Sigmoid colon (tissue), 7 donors: Measurements from ENCODE around the gene WFS1. TPM values are rescaled to one million over a fixed set of nuclear protein-coding genes. Genes with fewer than 3 reads are reported as not detected.
A peak's percentile ranks its signal among the peaks of the same experiment; 100 is the strongest.

Experiments
- DNase-seq: peaks from one replicate; pipeline ENCODE4 v3.0.0-alpha.2; 2019
- H3K27ac ChIP-seq, 4 donors: fragments of 200-600 bp; sonication (generic); one replicate each; pipeline ENCODE4 v1.5.1; 2016 to 2019; ENCODE audit warnings: mild to moderate bottlenecking in 1 of 4
- H3K27me3 ChIP-seq, 3 donors: fragments of 200-600 bp; sonication (generic); one replicate each; pipeline ENCODE4 v1.5.1; 2019; ENCODE audit warnings: mild to moderate bottlenecking in 1 of 3
- H3K36me3 ChIP-seq, 4 donors: fragments of 200-600 bp; sonication (generic); one replicate each; pipeline ENCODE4 v1.5.1; 2016 to 2019
- H3K4me1 ChIP-seq, 4 donors: fragments of 200-600 bp; sonication (generic); one replicate each; pipeline ENCODE4 v1.5.1; 2017 to 2019
- H3K4me3 ChIP-seq, 4 donors: fragments of 200-600 bp; sonication (generic); one replicate each; pipeline ENCODE4 v1.5.1; 2017 to 2019; ENCODE audit warnings: mild to moderate bottlenecking in 2 of 4, moderate library complexity in 1 of 4
- H3K9me3 ChIP-seq, 4 donors: fragments of 200-600 bp in 3 of 4; sonication (generic) in 3 of 4; one replicate each; pipeline versions ENCODE4 v1.5.1 to v1.6.1; 2013 to 2019
- EP300 ChIP-seq, 4 donors: sonication (generic); formaldehyde crosslinking; IDR thresholded peaks; one replicate each; pipeline ENCODE4 v1.6.1; 2017; ENCODE audit warnings: antibody characterized with exemption in 4 of 4
- POLR2A ChIP-seq, 2 donors: fragments of 450-650 bp; IDR thresholded peaks; one replicate each; pipeline ENCODE4 v1.6.1; 2016; ENCODE audit warnings: antibody characterized with exemption in 2 of 2, mild to moderate bottlenecking in 2 of 2, moderate library complexity in 2 of 2
- POLR2AphosphoS5 ChIP-seq, 4 donors: sonication (generic); formaldehyde crosslinking; IDR thresholded peaks; one replicate each; pipeline ENCODE4 v1.6.1; 2017; ENCODE audit warnings: antibody characterized with exemption in 4 of 4
- WGBS, 2 donors: extraction: QIAGEN DNeasy Blood & Tissue Kit; methylation state at CpG; one replicate each; pipeline ENCODE4 v1.1.7; 2013; 5-methylcytosine and 5-hydroxymethylcytosine counted together
- intact Hi-C: fragments of 100-400 bp; cut with DNase I; formaldehyde crosslinking; loops from one replicate; pipeline ENCODE4 v1.15.1; 2023
- polyA plus RNA-seq, 3 donors: library from polyadenylated mRNA; stranded (reverse); fragments of 200-250 nt; gene quantifications; one replicate each; pipeline ENCODE4 v1.2.3, GENCODE V29; 2013
- total RNA-seq, 4 donors: library from RNA; depleted of rRNA; stranded (reverse); fragments of >200 nt; gene quantifications; one replicate each; pipeline ENCODE4 v1.1.0, GENCODE V29; 2016
- TF ChIP-seq, protein P1 (sequence below), 4 experiments: fragments of 450-650 bp in 3 of 4; fragments of 200-600 bp in 1 of 4; IDR thresholded peaks; one replicate each; pipeline ENCODE4 v1.5.1; 2016 to 2019; ENCODE audit warnings: antibody characterized with exemption in 4 of 4, mild to moderate bottlenecking in 3 of 4, moderate library complexity in 2 of 4
- donor health status: healthy with polysubstance abuse.
- donor health status: Bipolar disorder and iron deficiency.
- donor health status: healthy.

Gene WFS1
- total and polyA plus RNA-seq, 7 donors, result 1.4 to 69.0 (median 34.6) TPM

DNA sequence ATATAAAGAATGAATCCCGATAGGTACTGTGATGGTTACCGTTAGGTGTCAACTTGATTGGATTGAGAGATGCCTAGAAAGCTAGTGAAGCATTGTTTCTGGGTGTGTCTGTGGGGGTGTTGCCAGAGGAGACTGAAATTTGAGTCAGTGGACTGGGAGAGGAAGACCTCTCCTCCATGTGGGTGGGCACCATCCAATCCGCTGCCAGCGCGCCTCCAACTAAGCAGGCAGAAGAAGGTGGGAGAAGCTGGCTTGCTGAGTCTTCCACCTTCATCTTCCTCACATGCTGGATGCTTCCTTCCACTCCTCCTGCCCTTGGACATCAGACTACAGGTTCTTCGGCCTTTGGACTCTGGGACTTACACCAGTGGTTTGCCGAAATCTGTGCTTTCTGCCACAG, 40.1 kb downstream of the WFS1 start:
- 77 to 87% methylated on average over 7 of the region's 7 CpGs for WGBS, 2 donors
- intact Hi-C loops, result loop anchor here (5.0 kb wide), 1 partner anchor 42 kb away; the partner anchor contains the start of gene WFS1
- peak overlapping the region in 3 of 4 donors; percentile 38 to 60 (median 58) for H3K4me3 ChIP-seq

GRCh38 chr4:6313216-6313615, 43.6 kb downstream of the WFS1 start:
- no peak overlapping the region for H3K27ac ChIP-seq
- WGBS, 2 donors, result 72 to 85% methylated on average over 6 of the region's 6 CpGs

More for the DNA sequence above, 40.1 kb downstream of the WFS1 start:
- peaks cover 0 to 13% (median 12%) of the 10 kb centered on the region in 4 donors for H3K4me1 ChIP-seq
- H3K9me3 ChIP-seq, result no peaks in the 10 kb centered on the region
- peaks cover 0 to 2% (median 0%) of the 10 kb centered on the region in 4 donors for H3K36me3 ChIP-seq
- TF ChIP-seq POLR2AphosphoS5 (IDR thresholded peaks at IDR 0.05) (no peak), POLR2A (IDR thresholded peaks at IDR 0.05) (no peak), EP300 (IDR thresholded peaks at IDR 0.05) (no peak)
- TF ChIP-seq, protein P1, sequence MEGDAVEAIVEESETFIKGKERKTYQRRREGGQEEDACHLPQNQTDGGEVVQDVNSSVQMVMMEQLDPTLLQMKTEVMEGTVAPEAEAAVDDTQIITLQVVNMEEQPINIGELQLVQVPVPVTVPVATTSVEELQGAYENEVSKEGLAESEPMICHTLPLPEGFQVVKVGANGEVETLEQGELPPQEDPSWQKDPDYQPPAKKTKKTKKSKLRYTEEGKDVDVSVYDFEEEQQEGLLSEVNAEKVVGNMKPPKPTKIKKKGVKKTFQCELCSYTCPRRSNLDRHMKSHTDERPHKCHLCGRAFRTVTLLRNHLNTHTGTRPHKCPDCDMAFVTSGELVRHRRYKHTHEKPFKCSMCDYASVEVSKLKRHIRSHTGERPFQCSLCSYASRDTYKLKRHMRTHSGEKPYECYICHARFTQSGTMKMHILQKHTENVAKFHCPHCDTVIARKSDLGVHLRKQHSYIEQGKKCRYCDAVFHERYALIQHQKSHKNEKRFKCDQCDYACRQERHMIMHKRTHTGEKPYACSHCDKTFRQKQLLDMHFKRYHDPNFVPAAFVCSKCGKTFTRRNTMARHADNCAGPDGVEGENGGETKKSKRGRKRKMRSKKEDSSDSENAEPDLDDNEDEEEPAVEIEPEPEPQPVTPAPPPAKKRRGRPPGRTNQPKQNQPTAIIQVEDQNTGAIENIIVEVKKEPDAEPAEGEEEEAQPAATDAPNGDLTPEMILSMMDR (IDR thresholded peaks at IDR 0.05), result no peak
- no peak overlapping the region for H3K27ac ChIP-seq
- DNase-seq, result no peak
- H3K27me3 ChIP-seq, result no peaks in the 10 kb centered on the region

DNA sequence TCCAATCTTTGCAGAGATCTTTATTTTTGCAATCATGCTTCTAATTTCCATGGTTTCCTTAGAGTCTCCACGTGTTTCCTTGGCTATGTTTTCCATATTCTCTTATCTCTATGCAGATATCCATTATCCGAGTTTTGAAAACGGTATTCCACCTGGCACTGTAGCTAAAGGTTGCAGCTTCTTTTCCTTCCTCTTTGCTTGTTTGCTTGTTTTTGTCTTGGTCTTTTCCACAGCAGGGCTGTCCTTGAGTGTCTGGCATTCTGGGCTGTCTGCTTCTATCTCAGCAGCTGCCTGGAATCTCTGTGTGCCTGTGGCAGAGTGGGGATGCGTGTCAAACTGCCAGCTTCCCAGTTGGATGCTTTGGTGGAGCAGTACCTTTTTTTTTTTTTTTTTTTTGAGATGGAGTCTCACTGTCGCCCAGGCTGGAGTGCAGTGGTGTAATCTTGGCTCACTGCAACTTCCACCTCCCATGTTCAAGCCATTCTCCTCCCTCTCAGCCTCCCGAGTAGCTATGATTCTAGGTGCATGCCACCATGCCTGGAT, 46.9 kb downstream of the WFS1 start:
- Histone ChIP-seq H3K36me3 (no peaks in the 10 kb centered on the region), H3K9me3 (no peaks in the 10 kb centered on the region), H3K27me3 (no peaks in the 10 kb centered on the region), H3K27ac (no peak overlapping the region), H3K4me3 (no peak overlapping the region), H3K4me1 (no peaks in the 10 kb centered on the region)
- TF ChIP-seq, protein P1 (IDR thresholded peaks at IDR 0.05), result no peak
- no peak for TF ChIP-seq POLR2AphosphoS5 (IDR thresholded peaks at IDR 0.05)
- no peak for TF ChIP-seq POLR2A (IDR thresholded peaks at IDR 0.05)
- no peak for TF ChIP-seq EP300 (IDR thresholded peaks at IDR 0.05)
- intact Hi-C loops, result no loop called here
- no peak for DNase-seq
- WGBS, 2 donors, result 51 to 66% methylated on average over 6 of the region's 6 CpGs

More at GRCh38 chr4:6313216-6313615, 43.6 kb downstream of the WFS1 start:
- Histone ChIP-seq H3K4me3 (no peak overlapping the region), H3K9me3 (no peaks in the 10 kb centered on the region), H3K36me3 (no peaks in the 10 kb centered on the region), H3K4me1 (peaks cover 0 to 13% (median 12%) of the 10 kb centered on the region in 4 donors), H3K27me3 (no peaks in the 10 kb centered on the region)
- no peak for TF ChIP-seq EP300 (IDR thresholded peaks at IDR 0.05)
- TF ChIP-seq, protein P1 (IDR thresholded peaks at IDR 0.05), result no peak
- no peak for TF ChIP-seq POLR2AphosphoS5 (IDR thresholded peaks at IDR 0.05)
- TF ChIP-seq POLR2A (IDR thresholded peaks at IDR 0.05), result no peak
- intact Hi-C loops, result no loop called here
- no peak for DNase-seq

- Histone ChIP-seq H3K36me3 (no peaks in the 10 kb centered on the region), H3K27me3 (no peaks in the 10 kb centered on the region), H3K9me3 (no peaks in the 10 kb centered on the region), H3K27ac (no peak overlapping the region), H3K4me3 (no peak overlapping the region), H3K4me1 (no peaks in the 10 kb centered on the region)
- WGBS, 2 donors, result 80 to 84% methylated on average over 12 of the region's 12 CpGs
- no peak for DNase-seq
- TF ChIP-seq EP300 (IDR thresholded peaks at IDR 0.05), result no peak
- TF ChIP-seq, protein P1 (IDR thresholded peaks at IDR 0.05), result no peak
- no peak for TF ChIP-seq POLR2A (IDR thresholded peaks at IDR 0.05)
- TF ChIP-seq POLR2AphosphoS5 (IDR thresholded peaks at IDR 0.05), result no peak
- intact Hi-C loops, result no loop called here
These were observed 48.6 kb downstream of the WFS1 start for GRCh38 chr4:6318206-6318605.
